HCT116 (cell line): ENCODE measurements around the gene FEZF2. TPM values are rescaled to one million over a fixed set of nuclear protein-coding genes. Genes with fewer than 3 reads are reported as not detected.

ENCODE experiments used
- ATAC-seq: fragments of 200-7000 bp; cut with Tn5 transposase; 2 replicates; pipeline ENCODE4 v1.9.1; 2020; ENCODE audit warnings: mild to moderate bottlenecking, moderate library complexity
- BruUV-seq: library from RNA; stranded (reverse); fragments of 400-500 nt; replicated peaks from 2 replicates; lab custom pipeline; 2021; lab: Mats Ljungman, UMichigan
- CTCF ChIA-PET: fragments of 300-600 bp; sonication (Branson Sonifier 250); formaldehyde crosslinking; loops from one replicate; lab custom pipeline; 2021; ENCODE audit warnings: antibody characterized with exemption; lab: Charles Lee
- POLR2A ChIA-PET: fragments of 300-600, 350-600 bp; sonication (Branson Sonifier 250); formaldehyde crosslinking; loops from one replicate; lab custom pipeline; 2021; ENCODE audit warnings: antibody characterized with exemption; lab: Charles Lee
- RAD21 ChIA-PET, 2 experiments: fragments of 300-600 bp; sonication (Branson Sonifier 250); formaldehyde crosslinking; loops; one replicate each; lab custom pipeline; 2023; ENCODE audit warnings: low total read pairs in 2 of 2; ENCODE audit not compliant: uncharacterized antibody in 2 of 2, unreplicated experiment in 2 of 2, low non-redundant PET in 1 of 2; lab: Charles Lee
- DNase-seq: peaks from one replicate; pipeline ENCODE4 v3.0.0-alpha.2; 2010; ENCODE audit warnings: low read depth, low spot score
- H2AFZ ChIP-seq: fragments of 200-600 bp; shearing (Covaris generic), sonication (generic); 2 replicates; pipeline ENCODE4 v1.6.1; 2017; ENCODE audit warnings: low read depth, mixed run types, mixed read lengths, antibody characterized with exemption, low read length; ENCODE audit not compliant: poor library complexity, severe bottlenecking
- H3K27ac ChIP-seq: 2 replicates; pipeline ENCODE4 v1.5.1; 2012; ENCODE audit warnings: low read depth, low read length
- H3K27me3 ChIP-seq: fragments of 200-600 bp; sonication (generic); 2 replicates; pipeline ENCODE4 v1.6.1; 2016; ENCODE audit warnings: mixed run types, low read length, mixed read lengths; ENCODE audit not compliant: insufficient read depth
- H3K36me3 ChIP-seq, 2 experiments: fragments of 200-500 bp in 1 of 2; fragments of 200-600 bp in 1 of 2; sonication (Bioruptor generic) in 1 of 2; sonication (generic) in 1 of 2; 2 replicates each; pipeline versions ENCODE4 v1.5.1 to v1.6.1; 2014 to 2016; ENCODE audit warnings: low read length in 2 of 2, inconsistent platforms in 1 of 2, mixed read lengths in 1 of 2, mixed run types in 1 of 2; ENCODE audit not compliant: insufficient read depth in 2 of 2, control insufficient read depth in 1 of 2
- H3K4me1 ChIP-seq, 2 experiments: fragments of 200-600 bp in 1 of 2; sonication (generic) in 1 of 2; 2 replicates each; pipeline versions ENCODE4 v1.5.1 to v1.6.1; 2012 to 2017; ENCODE audit warnings: low read length in 2 of 2, inconsistent platforms in 1 of 2, mild to moderate bottlenecking in 1 of 2, mixed read lengths in 1 of 2, mixed run types in 1 of 2, moderate library complexity in 1 of 2; ENCODE audit not compliant: insufficient read depth in 2 of 2, control insufficient read depth in 1 of 2
- H3K4me2 ChIP-seq: fragments of 200-600 bp; sonication (generic); 2 replicates; pipeline ENCODE4 v1.6.1; 2017; ENCODE audit warnings: mixed run types, low read length, mixed read lengths
- H3K4me3 ChIP-seq, 2 experiments: fragments of 200-600 bp in 1 of 2; sonication (generic) in 1 of 2; replicated peaks in 1 of 2; 2 replicates each; pipeline ENCODE4 v1.5.1; 2011 to 2016; ENCODE audit warnings: low read length in 2 of 2, control low read depth in 1 of 2, low read depth in 1 of 2, mild to moderate bottlenecking in 1 of 2, mixed read lengths in 1 of 2, mixed run types in 1 of 2
- H3K79me2 ChIP-seq: fragments of 200-600 bp; sonication (generic); 2 replicates; pipeline ENCODE4 v1.6.1; 2017; ENCODE audit warnings: mild to moderate bottlenecking, mixed run types, low read length, moderate library complexity, mixed read lengths; ENCODE audit not compliant: insufficient read depth
- H3K9ac ChIP-seq: fragments of 200-600 bp; sonication (generic); 2 replicates; pipeline ENCODE4 v1.6.1; 2016; ENCODE audit warnings: low read length, mixed read lengths
- H3K9me2 ChIP-seq: fragments of 200-600 bp; sonication (generic), shearing (Covaris generic); 2 replicates; pipeline ENCODE4 v1.6.1; 2017; ENCODE audit warnings: mixed run types, mild to moderate bottlenecking, moderate library complexity; ENCODE audit not compliant: insufficient read depth
- H3K9me3 ChIP-seq, 2 experiments: fragments of 200-500 bp in 1 of 2; fragments of 200-600 bp in 1 of 2; sonication (Bioruptor generic) in 1 of 2; sonication (generic) in 1 of 2; 2 replicates each; pipeline ENCODE4 v1.6.1; 2014 to 2017; ENCODE audit warnings: low read length in 2 of 2, mixed read lengths in 2 of 2, inconsistent platforms in 1 of 2, low read depth in 1 of 2, mild to moderate bottlenecking in 1 of 2, mixed run types in 1 of 2, moderate library complexity in 1 of 2; ENCODE audit not compliant: control insufficient read depth in 1 of 2, insufficient read depth in 1 of 2
- H4K20me1 ChIP-seq: fragments of 200-600 bp; sonication (generic), shearing (Covaris generic); 2 replicates; pipeline ENCODE4 v1.6.1; 2017; ENCODE audit warnings: mixed run types, mild to moderate bottlenecking, moderate library complexity; ENCODE audit not compliant: insufficient read depth
- CTCF ChIP-seq, 3 experiments: fragments of 200-600 bp in 1 of 3; sonication (generic) in 1 of 3; IDR thresholded peaks in 2 of 3; conservative IDR thresholded peaks in 1 of 3; 2 replicates each; pipeline ENCODE4 v1.5.1; 2012 to 2017; ENCODE audit warnings: low read depth in 2 of 3, low read length in 2 of 3, antibody characterized with exemption in 1 of 3, borderline replicate concordance in 1 of 3, control low read depth in 1 of 3, mild to moderate bottlenecking in 1 of 3, mixed read lengths in 1 of 3, mixed run types in 1 of 3, moderate library complexity in 1 of 3; ENCODE audit not compliant: insufficient read depth in 1 of 3
- REST ChIP-seq: IDR thresholded peaks from 2 replicates; pipeline ENCODE4 v1.6.1; 2012; ENCODE audit warnings: low read depth
- SP1 ChIP-seq: IDR thresholded peaks from 2 replicates; pipeline ENCODE4 v1.6.1; 2012; ENCODE audit warnings: low read depth
- SRF ChIP-seq: IDR thresholded peaks from 2 replicates; pipeline ENCODE4 v1.6.1; 2012; ENCODE audit warnings: low read depth
- ZBTB33 ChIP-seq: IDR thresholded peaks from 2 replicates; pipeline ENCODE4 v1.6.1; 2011; ENCODE audit warnings: mild to moderate bottlenecking, low read length, moderate library complexity; ENCODE audit not compliant: insufficient replicate concordance; ENCODE audit errors: extremely low read depth
- intact Hi-C: fragments of 100-400 bp; cut with micrococcal nuclease; formaldehyde crosslinking; loops from 2 replicates; pipeline ENCODE4 v1.10.0; 2022
- total RNA-seq: library from RNA; stranded (reverse); gene quantifications from one replicate; pipeline ENCODE4 v1.2.1, GENCODE V29; 2021; ENCODE audit not compliant: unreplicated experiment

The FEZF2 gene
- total RNA-seq, 1 experiment from 2014 or later, result not detected

- TF ChIP-seq ZBTB33 (no peak), SP1 (no peak), CTCF (IDR thresholded peaks at IDR 0.05 in 2 of 3, conservative IDR thresholded peaks at IDR 0.05 in 1 of 3; ENCODE audit: borderline replicate concordance in 1 of 3, insufficient read depth in 1 of 3, low read depth in 2 of 3, low read length in 2 of 3) (no peak)
- TF ChIP-seq, all 23 proteins: peak for 0
Observed at GRCh38 chr3:62392626-62393292, 19.4 kb upstream of the FEZF2 start (continued).

GRCh38 chr3:62387251-62387650, 13.9 kb upstream of the FEZF2 start:
- no TSS peak for BruUV-seq
- ATAC-seq, result no peak
- POLR2A ChIA-PET, result no interaction called here

More at GRCh38 chr3:62387251-62387650, 13.9 kb upstream of the FEZF2 start:
- intact Hi-C loops, result no loop called here
- H3K4me2 ChIP-seq, result no peak overlapping the region
- no peaks in the 10 kb centered on the region for H3K36me3 ChIP-seq
- H3K9me2 ChIP-seq, result no peaks in the 10 kb centered on the region
- DNase-seq, result no peak
- TF ChIP-seq CTCF (IDR thresholded peaks at IDR 0.05 in 2 of 3, conservative IDR thresholded peaks at IDR 0.05 in 1 of 3; ENCODE audit: borderline replicate concordance in 1 of 3, insufficient read depth in 1 of 3, low read depth in 2 of 3, low read length in 2 of 3), result no peak
- TF ChIP-seq SP1, result no peak
- TF ChIP-seq REST, result no peak
- no peak for TF ChIP-seq SRF
- H3K4me3 ChIP-seq, result no peak overlapping the region
- H3K9ac ChIP-seq, result no peak overlapping the region
- no peaks in the 10 kb centered on the region for H3K9me3 ChIP-seq
- peaks cover 15% of the 10 kb centered on the region; the same call in 1 of the 2 replicates for H3K27me3 ChIP-seq
- no peaks in the 10 kb centered on the region for H4K20me1 ChIP-seq
- no peak overlapping the region for H2AFZ ChIP-seq
- ChIA-PET CTCF (no interaction called here), RAD21 (no interaction called here)
- no peak overlapping the region for H3K27ac ChIP-seq
- no peaks in the 10 kb centered on the region for H3K4me1 ChIP-seq
- no peaks in the 10 kb centered on the region for H3K79me2 ChIP-seq
